GM12873 (cell line): ENCODE measurements around the gene OXTR.
A peak's percentile ranks its signal among the peaks of the same experiment; 100 is the strongest.

Experiments
- CTCF ChIP-seq: IDR thresholded peaks from 2 replicates; pipeline ENCODE4 v1.5.1; 2012; ENCODE audit warnings: low read depth, mild to moderate bottlenecking, moderate library complexity, low read length, control low read depth; ENCODE audit not compliant: insufficient read depth; ENCODE audit errors: missing control alignments

OXTR gene

GRCh38 chr3:8722808-8723207 is 46.6 kb downstream of the OXTR start:
- TF ChIP-seq CTCF = no peak

- TF ChIP-seq CTCF = peak; percentile 72
Measured at GRCh38 chr3:8713901-8714759, 55.3 kb downstream of the OXTR start.

GRCh38 chr3:8712908-8713255 is 56.5 kb downstream of the OXTR start:
- TF ChIP-seq CTCF = no peak

- no peak for TF ChIP-seq CTCF
Measured at GRCh38 chr3:8712045-8712907, 57.1 kb downstream of the OXTR start.

GRCh38 chr3:8709801-8710507 is 59.5 kb downstream of the OXTR start:
- no peak for TF ChIP-seq CTCF

GRCh38 chr3:8709287-8709686 is 60.1 kb downstream of the OXTR start:
- TF ChIP-seq CTCF = no peak

GRCh38 chr3:8705575-8705974 is 63.8 kb downstream of the OXTR start:
- TF ChIP-seq CTCF = no peak
